Neural progenitor cell (in vitro differentiated cells): Measurements from ENCODE around the gene SAXO2.
"Not testable (repeated sequence)": the region's sequence is repeated elsewhere in the genome, so short reads cannot be mapped to it uniquely, and the experiment has no call there.

Experiments used
- CTCF ChIP-seq: fragments of 200-600 bp; sonication (generic); IDR thresholded peaks from 2 replicates; pipeline ENCODE4 v1.5.1; 2017; ENCODE audit warnings: antibody characterized with exemption, mild to moderate bottlenecking
- EZH2 ChIP-seq: fragments of 200-600 bp; sonication (generic); IDR thresholded peaks from 2 replicates; pipeline ENCODE4 v1.6.1; 2017; ENCODE audit warnings: antibody characterized with exemption, mild to moderate bottlenecking, moderate library complexity

GRCh38 chr15:82325646-82326045, 63.0 kb downstream of the SAXO2 start:
- not testable (repeated sequence) for TF ChIP-seq CTCF, EZH2
